ENCODE results near the gene KASH5. TPM values are rescaled to one million over a fixed set of nuclear protein-coding genes. Genes with fewer than 3 reads are reported as not detected.

KASH5 gene
- total and polyA plus RNA-seq, 5 donors from 2014 or later: not detected

- DNase-seq (no peak), ATAC-seq (ENCODE audit: low read depth in 2 of 2) (no peak)
- peaks cover 4% of the 10 kb centered on the region for H3K36me3 Mint-ChIP-seq
- Histone ChIP-seq H3K4me1 (ENCODE audit: control insufficient read depth, insufficient read depth, low read length, poor library complexity, severe bottlenecking) (no peaks in the 10 kb centered on the region), H3K27me3 (ENCODE audit: control insufficient read depth, insufficient read depth, low read length) (peaks cover 3% of the 10 kb centered on the region), H3K9me3 (ENCODE audit: control insufficient read depth in 2 of 2, low read length in 2 of 2) (peaks cover 8 to 9% of the 10 kb centered on the region in 2 experiments), H3K27ac (ENCODE audit: insufficient read depth, low read length, poor library complexity, severe bottlenecking) (no peak overlapping the region), H3K36me3 (ENCODE audit: control insufficient read depth, insufficient read depth, low read length) (no peaks in the 10 kb centered on the region), H3K4me3 (ENCODE audit: low read depth, low read length) (no peak overlapping the region)
- no peak overlapping the region for H3K27ac Mint-ChIP-seq
- no peak overlapping the region for H3K4me3 Mint-ChIP-seq
- peaks cover 0 to 8% (median 4%) of the 10 kb centered on the region in 7 donors for H3K9me3 Mint-ChIP-seq
- no peaks in the 10 kb centered on the region for H3K4me1 Mint-ChIP-seq
- H3K27me3 Mint-ChIP-seq: peaks cover 25% of the 10 kb centered on the region
Observed at GRCh38 chr19:49378512-49378911, 9.5 kb upstream of the KASH5 start.

- no peak overlapping the region for H3K27ac Mint-ChIP-seq
- H3K4me1 Mint-ChIP-seq: peaks cover 0 to 4% (median 0%) of the 10 kb centered on the region in 4 donors
- Histone ChIP-seq H3K27ac (ENCODE audit: insufficient read depth, low read length, poor library complexity, severe bottlenecking) (no peak overlapping the region), H3K27me3 (ENCODE audit: control insufficient read depth, insufficient read depth, low read length) (peaks cover 5% of the 10 kb centered on the region), H3K9me3 (ENCODE audit: control insufficient read depth in 2 of 2, low read length in 2 of 2) (peaks cover 8 to 9% of the 10 kb centered on the region in 2 experiments), H3K4me3 (ENCODE audit: low read depth, low read length) (no peak overlapping the region), H3K36me3 (ENCODE audit: control insufficient read depth, insufficient read depth, low read length) (no peaks in the 10 kb centered on the region), H3K4me1 (ENCODE audit: control insufficient read depth, insufficient read depth, low read length, poor library complexity, severe bottlenecking) (no peaks in the 10 kb centered on the region)
- peaks cover 4% of the 10 kb centered on the region for H3K36me3 Mint-ChIP-seq
- peaks cover 0 to 8% (median 4%) of the 10 kb centered on the region in 7 donors for H3K9me3 Mint-ChIP-seq
- peaks cover 23% of the 10 kb centered on the region for H3K27me3 Mint-ChIP-seq
- no peak overlapping the region for H3K4me3 Mint-ChIP-seq
- DNase-seq (no peak), ATAC-seq (ENCODE audit: low read depth in 2 of 2) (no peak)
Observed at GRCh38 chr19:49380391-49380790, 7.7 kb upstream of the KASH5 start.

- ATAC-seq (ENCODE audit: low read depth in 2 of 2): no peak
- Histone ChIP-seq H3K36me3 (ENCODE audit: control insufficient read depth, insufficient read depth, low read length) (no peaks in the 10 kb centered on the region), H3K27me3 (ENCODE audit: control insufficient read depth, insufficient read depth, low read length) (peaks cover 5% of the 10 kb centered on the region), H3K4me1 (ENCODE audit: control insufficient read depth, insufficient read depth, low read length, poor library complexity, severe bottlenecking) (no peaks in the 10 kb centered on the region), H3K9me3 (ENCODE audit: control insufficient read depth in 2 of 2, low read length in 2 of 2) (peaks cover 8 to 9% of the 10 kb centered on the region in 2 experiments), H3K27ac (ENCODE audit: insufficient read depth, low read length, poor library complexity, severe bottlenecking) (no peak overlapping the region), H3K4me3 (ENCODE audit: low read depth, low read length) (no peak overlapping the region)
- H3K9me3 Mint-ChIP-seq: peaks cover 0 to 8% (median 4%) of the 10 kb centered on the region in 7 donors
- H3K4me3 Mint-ChIP-seq: no peak overlapping the region
- peaks cover 0 to 4% (median 2%) of the 10 kb centered on the region in 4 donors for H3K4me1 Mint-ChIP-seq
- no peak for DNase-seq
- no peak overlapping the region for H3K27ac Mint-ChIP-seq
- peaks cover 10% of the 10 kb centered on the region for H3K27me3 Mint-ChIP-seq
- peaks cover 4% of the 10 kb centered on the region for H3K36me3 Mint-ChIP-seq
Observed at GRCh38 chr19:49382639-49383038, 5.4 kb upstream of the KASH5 start.

- ATAC-seq (ENCODE audit: low read depth in 2 of 2) (no peak), DNase-seq (no peak)
- Histone ChIP-seq H3K27me3 (ENCODE audit: control insufficient read depth, insufficient read depth, low read length) (peaks cover 5% of the 10 kb centered on the region), H3K4me3 (ENCODE audit: low read depth, low read length) (no peak overlapping the region), H3K4me1 (ENCODE audit: control insufficient read depth, insufficient read depth, low read length, poor library complexity, severe bottlenecking) (peaks cover 4% of the 10 kb centered on the region), H3K36me3 (ENCODE audit: control insufficient read depth, insufficient read depth, low read length) (no peaks in the 10 kb centered on the region), H3K27ac (ENCODE audit: insufficient read depth, low read length, poor library complexity, severe bottlenecking) (no peak overlapping the region), H3K9me3 (ENCODE audit: control insufficient read depth in 2 of 2, low read length in 2 of 2) (peaks cover 8 to 9% of the 10 kb centered on the region in 2 experiments)
- peaks cover 10% of the 10 kb centered on the region for H3K27me3 Mint-ChIP-seq
- no peak overlapping the region for H3K27ac Mint-ChIP-seq
- peaks cover 4% of the 10 kb centered on the region for H3K36me3 Mint-ChIP-seq
- H3K4me3 Mint-ChIP-seq: no peak overlapping the region
- H3K9me3 Mint-ChIP-seq: peaks cover 0 to 8% (median 4%) of the 10 kb centered on the region in 7 donors
- H3K4me1 Mint-ChIP-seq: peaks cover 0 to 8% (median 3%) of the 10 kb centered on the region in 4 donors
Observed at GRCh38 chr19:49383599-49383998, 4.5 kb upstream of the KASH5 start.

GRCh38 chr19:49389406-49389805 lies 1.4 kb downstream of the KASH5 start:
- Mint-ChIP-seq H3K27ac (no peak overlapping the region), H3K4me3 (no peak overlapping the region), H3K4me1 (peaks cover 5 to 18% (median 7%) of the 10 kb centered on the region in 4 donors), H3K27me3 (no peaks in the 10 kb centered on the region), H3K9me3 (no peaks in the 10 kb centered on the region), H3K36me3 (no peaks in the 10 kb centered on the region)
- Histone ChIP-seq H3K9me3 (ENCODE audit: control insufficient read depth in 2 of 2, low read length in 2 of 2) (no peaks in the 10 kb centered on the region), H3K27ac (ENCODE audit: insufficient read depth, low read length, poor library complexity, severe bottlenecking) (no peak overlapping the region), H3K36me3 (ENCODE audit: control insufficient read depth, insufficient read depth, low read length) (no peaks in the 10 kb centered on the region), H3K4me1 (ENCODE audit: control insufficient read depth, insufficient read depth, low read length, poor library complexity, severe bottlenecking) (peaks cover 11% of the 10 kb centered on the region), H3K4me3 (ENCODE audit: low read depth, low read length) (no peak overlapping the region), H3K27me3 (ENCODE audit: control insufficient read depth, insufficient read depth, low read length) (no peaks in the 10 kb centered on the region)
- ATAC-seq (ENCODE audit: low read depth in 2 of 2): no peak
- DNase-seq: no peak

GRCh38 chr19:49390131-49390928 lies 2.3 kb downstream of the KASH5 start:
- Mint-ChIP-seq H3K36me3 (no peaks in the 10 kb centered on the region), H3K27ac (no peak overlapping the region), H3K4me1 (peaks cover 5 to 18% (median 7%) of the 10 kb centered on the region in 4 donors), H3K9me3 (no peaks in the 10 kb centered on the region), H3K4me3 (no peak overlapping the region), H3K27me3 (no peaks in the 10 kb centered on the region)
- no peak for DNase-seq
- Histone ChIP-seq H3K4me1 (ENCODE audit: control insufficient read depth, insufficient read depth, low read length, poor library complexity, severe bottlenecking) (peaks cover 11% of the 10 kb centered on the region), H3K4me3 (ENCODE audit: low read depth, low read length) (no peak overlapping the region), H3K36me3 (ENCODE audit: control insufficient read depth, insufficient read depth, low read length) (no peaks in the 10 kb centered on the region), H3K9me3 (ENCODE audit: control insufficient read depth in 2 of 2, low read length in 2 of 2) (no peaks in the 10 kb centered on the region), H3K27me3 (ENCODE audit: control insufficient read depth, insufficient read depth, low read length) (no peaks in the 10 kb centered on the region), H3K27ac (ENCODE audit: insufficient read depth, low read length, poor library complexity, severe bottlenecking) (no peak overlapping the region)
- ATAC-seq (ENCODE audit: low read depth in 2 of 2): no peak

- Histone ChIP-seq H3K4me3 (ENCODE audit: low read depth, low read length) (no peak overlapping the region), H3K27me3 (ENCODE audit: control insufficient read depth, insufficient read depth, low read length) (no peaks in the 10 kb centered on the region), H3K36me3 (ENCODE audit: control insufficient read depth, insufficient read depth, low read length) (no peaks in the 10 kb centered on the region), H3K4me1 (ENCODE audit: control insufficient read depth, insufficient read depth, low read length, poor library complexity, severe bottlenecking) (peaks cover 11% of the 10 kb centered on the region), H3K27ac (ENCODE audit: insufficient read depth, low read length, poor library complexity, severe bottlenecking) (peak overlapping the region; percentile 52), H3K9me3 (ENCODE audit: control insufficient read depth in 2 of 2, low read length in 2 of 2) (no peaks in the 10 kb centered on the region)
- H3K9me3 Mint-ChIP-seq: no peaks in the 10 kb centered on the region
- H3K4me1 Mint-ChIP-seq: peaks cover 5 to 18% (median 7%) of the 10 kb centered on the region in 4 donors
- no peaks in the 10 kb centered on the region for H3K36me3 Mint-ChIP-seq
- no peak overlapping the region for H3K27ac Mint-ChIP-seq
- DNase-seq (no peak), ATAC-seq (ENCODE audit: low read depth in 2 of 2) (no peak)
- H3K4me3 Mint-ChIP-seq: no peak overlapping the region
- no peaks in the 10 kb centered on the region for H3K27me3 Mint-ChIP-seq
Observed at GRCh38 chr19:49390929-49391359, 2.9 kb downstream of the KASH5 start.

Measured in CD4-positive, CD25-positive, alpha-beta regulatory T cell (primary cell).